H1 (cell line): Measurements from ENCODE around the gene ZIM2. TPM values are rescaled to one million over a fixed set of nuclear protein-coding genes. Genes with fewer than 3 reads are reported as not detected.

Source experiments
- CTCF ChIA-PET: fragments of 300-600 bp; sonication (Branson Sonifier 250); formaldehyde crosslinking; loops from one replicate; lab custom pipeline; 2021; ENCODE audit not compliant: partially characterized antibody; lab: Charles Lee
- POLR2A ChIA-PET: fragments of 300-600 bp; sonication (Branson Sonifier 250); formaldehyde crosslinking; loops from one replicate; lab custom pipeline; 2021; ENCODE audit warnings: inconsistent platforms; ENCODE audit not compliant: partially characterized antibody; lab: Charles Lee
- DNase-seq, 2 experiments: peaks; one replicate each; pipeline versions ENCODE4 v3.0.0 to v3.0.0-alpha.2; 2010 to 2022; ENCODE audit warnings: low spot score in 2 of 2, low read depth in 1 of 2, mixed read lengths in 1 of 2
- FAIRE-seq: peaks from 2 replicates; lab custom pipeline; 2011; peaks lifted over from hg19 to GRCh38; lab: Jason Lieb, UNC
- H2AFZ ChIP-seq: 2 replicates; pipeline ENCODE4 v1.8.1; 2012; ENCODE audit warnings: low read length, inconsistent platforms
- H2AK5ac ChIP-seq: 2 replicates; pipeline ENCODE4 v1.6.1; 2013; ENCODE audit warnings: low read depth, low read length
- H2BK120ac ChIP-seq: replicated peaks from 2 replicates; pipeline ENCODE3; 2013; ENCODE audit warnings: low read depth, low read length, inconsistent platforms
- H2BK12ac ChIP-seq: 2 replicates; pipeline ENCODE4 v1.6.1; 2013; ENCODE audit warnings: low read depth, low read length
- H2BK15ac ChIP-seq: 2 replicates; pipeline ENCODE4 v1.6.1; 2013; ENCODE audit warnings: low read length
- H2BK20ac ChIP-seq: 2 replicates; pipeline ENCODE4 v1.6.1; 2013; ENCODE audit warnings: low read length
- H2BK5ac ChIP-seq: 2 replicates; pipeline ENCODE4 v1.6.1; 2013; ENCODE audit warnings: low read depth, low read length
- H3K14ac ChIP-seq: 2 replicates; pipeline ENCODE4 v1.6.1; 2013; ENCODE audit warnings: inconsistent platforms; ENCODE audit not compliant: insufficient read length
- H3K18ac ChIP-seq: 2 replicates; pipeline ENCODE4 v1.6.1; 2013; ENCODE audit warnings: low read length; ENCODE audit errors: extremely low read depth
- H3K23ac ChIP-seq: 2 replicates; pipeline ENCODE4 v1.6.1; 2013; ENCODE audit warnings: inconsistent platforms; ENCODE audit not compliant: insufficient read length
- H3K23me2 ChIP-seq: 2 replicates; pipeline ENCODE4 v1.6.1; 2013; ENCODE audit warnings: low read depth, low read length
- H3K27ac ChIP-seq: 2 replicates; pipeline ENCODE4 v1.6.1; 2011; ENCODE audit warnings: low read depth, low read length, inconsistent platforms
- H3K27me3 ChIP-seq, 4 experiments: replicated peaks in 1 of 4; 1 replicate in 1 of 4; 2 replicates in 3 of 4; pipeline versions ENCODE4 v1.6.1 to v1.8.1; 2011 to 2013; ENCODE audit warnings: low read length in 3 of 4, mild to moderate bottlenecking in 3 of 4, inconsistent platforms in 2 of 4, mixed read lengths in 2 of 4, moderate library complexity in 1 of 4; ENCODE audit not compliant: control insufficient read depth in 3 of 4, insufficient read depth in 3 of 4; ENCODE audit errors: extremely low read depth in 1 of 4
- H3K36me3 ChIP-seq, 4 experiments: 2 replicates each; pipeline versions ENCODE4 v1.6.1 to v1.8.1; 2011 to 2013; ENCODE audit warnings: mild to moderate bottlenecking in 4 of 4, low read length in 3 of 4, moderate library complexity in 2 of 4, control low read depth in 1 of 4, inconsistent platforms in 1 of 4; ENCODE audit not compliant: insufficient read depth in 4 of 4, control insufficient read depth in 2 of 4
- H3K4ac ChIP-seq: replicated peaks from 2 replicates; pipeline ENCODE3; 2013; ENCODE audit warnings: low read length, low read depth, mixed read lengths, inconsistent platforms; ENCODE audit not compliant: insufficient read length
- H3K4me1 ChIP-seq, 4 experiments: replicated peaks in 1 of 4; 1 replicate in 1 of 4; 2 replicates in 3 of 4; pipeline versions ENCODE4 v1.6.1 to v1.8.1; 2011 to 2013; ENCODE audit warnings: low read length in 3 of 4, inconsistent platforms in 2 of 4, mixed read lengths in 1 of 4; ENCODE audit not compliant: insufficient read depth in 4 of 4, control insufficient read depth in 3 of 4
- H3K4me2 ChIP-seq, 2 experiments: 2 replicates each; pipeline versions ENCODE4 v1.6.1 to v1.8.1; 2011 to 2013; ENCODE audit warnings: low read depth in 2 of 2, low read length in 2 of 2, control low read depth in 1 of 2, inconsistent platforms in 1 of 2, mild to moderate bottlenecking in 1 of 2; ENCODE audit not compliant: insufficient read depth in 1 of 2
- H3K4me3 ChIP-seq, 4 experiments: fragments of 200-600, 300-600 bp in 1 of 4; sonication (generic), shearing (Covaris generic), sonication (Bioruptor Twin) in 1 of 4; 2 replicates each; pipeline versions ENCODE4 v1.5.1 to v1.8.1; 2011 to 2016; ENCODE audit warnings: low read length in 4 of 4, low read depth in 3 of 4, control low read depth in 2 of 4, inconsistent platforms in 2 of 4, mild to moderate bottlenecking in 2 of 4, mixed read lengths in 1 of 4, moderate library complexity in 1 of 4; ENCODE audit not compliant: insufficient read depth in 2 of 4; ENCODE audit errors: extremely low read depth in 1 of 4
- H3K56ac ChIP-seq: replicated peaks from 2 replicates; pipeline ENCODE3; 2013; ENCODE audit warnings: low read depth, mild to moderate bottlenecking, mixed read lengths, low read length, inconsistent platforms; ENCODE audit not compliant: insufficient read length
- H3K79me1 ChIP-seq: 2 replicates; pipeline ENCODE4 v1.6.1; 2013; ENCODE audit warnings: low read depth, low read length, control low read depth
- H3K79me2 ChIP-seq, 2 experiments: 2 replicates each; pipeline versions ENCODE4 v1.6.1 to v1.8.1; 2012 to 2013; ENCODE audit warnings: low read length in 2 of 2, mild to moderate bottlenecking in 2 of 2, inconsistent platforms in 1 of 2; ENCODE audit not compliant: insufficient read depth in 2 of 2, control insufficient read depth in 1 of 2
- H3K9ac ChIP-seq, 4 experiments: replicated peaks in 1 of 4; 1 replicate in 1 of 4; 2 replicates in 3 of 4; pipeline versions ENCODE4 v1.6.1 to v1.8.1; 2011 to 2013; ENCODE audit warnings: low read depth in 3 of 4, low read length in 3 of 4, control low read depth in 2 of 4, mild to moderate bottlenecking in 2 of 4, moderate library complexity in 2 of 4, inconsistent platforms in 1 of 4; ENCODE audit errors: extremely low read depth in 1 of 4
- H3K9me3 ChIP-seq, 2 experiments: 2 replicates each; pipeline versions ENCODE4 v1.6.1 to v1.8.1; 2012 to 2013; ENCODE audit warnings: mild to moderate bottlenecking in 2 of 2, moderate library complexity in 2 of 2, control low read depth in 1 of 2, inconsistent platforms in 1 of 2, low read depth in 1 of 2, low read length in 1 of 2, mixed read lengths in 1 of 2; ENCODE audit not compliant: insufficient read depth in 2 of 2
- H4K20me1 ChIP-seq, 2 experiments: replicated peaks in 1 of 2; 2 replicates each; pipeline versions ENCODE3 to v1.8.1; 2011 to 2013; ENCODE audit warnings: inconsistent platforms in 2 of 2, low read length in 2 of 2, mild to moderate bottlenecking in 1 of 2; ENCODE audit not compliant: insufficient read depth in 2 of 2, control insufficient read depth in 1 of 2
- H4K5ac ChIP-seq: 2 replicates; pipeline ENCODE4 v1.6.1; 2013; ENCODE audit warnings: low read length, low read depth, mixed read lengths, inconsistent platforms; ENCODE audit not compliant: insufficient read length
- H4K8ac ChIP-seq: 2 replicates; pipeline ENCODE4 v1.8.0; 2013; ENCODE audit warnings: mild to moderate bottlenecking, moderate library complexity, low read length, inconsistent platforms; ENCODE audit not compliant: insufficient read depth; ENCODE audit errors: extremely low read depth
- H4K91ac ChIP-seq: replicated peaks from 2 replicates; pipeline ENCODE3; 2013; ENCODE audit warnings: low read length, mixed read lengths, inconsistent platforms; ENCODE audit not compliant: insufficient read length
- CBX5 ChIP-seq: fragments of 300-800, 300-1000 bp; sonication (generic); IDR thresholded peaks from 2 replicates; pipeline ENCODE4 v1.7.1; 2016; ENCODE audit warnings: antibody characterized with exemption, low read length, low read depth
- CREB1 ChIP-seq: IDR thresholded peaks from 2 replicates; pipeline ENCODE4 v1.6.1; 2012; ENCODE audit warnings: inconsistent platforms
- CTBP2 ChIP-seq: IDR thresholded peaks from 2 replicates; pipeline ENCODE4 v1.7.0; 2011; ENCODE audit warnings: borderline replicate concordance, mild to moderate bottlenecking, moderate library complexity, mixed read lengths, low read length; ENCODE audit not compliant: insufficient read depth, insufficient read length
- GTF2F1 ChIP-seq: IDR thresholded peaks from 2 replicates; pipeline ENCODE4 v1.6.1; 2012; ENCODE audit warnings: low read depth, low read length, improper control_type of control experiment, borderline replicate concordance
- MAFK ChIP-seq: IDR thresholded peaks from 2 replicates; pipeline ENCODE4 v1.6.1; 2012; ENCODE audit warnings: low read depth, mild to moderate bottlenecking, improper control_type of control experiment, low read length
- NANOG ChIP-seq: IDR thresholded peaks from 2 replicates; pipeline ENCODE4 v1.6.1; 2011; ENCODE audit warnings: low read length, low read depth, mild to moderate bottlenecking, inconsistent platforms; ENCODE audit not compliant: insufficient read depth, poor library complexity, severe bottlenecking
- POLR2A ChIP-seq, 2 experiments: IDR thresholded peaks; 1 replicate in 1 of 2; 2 replicates in 1 of 2; pipeline ENCODE4 v1.6.1; 2011; ENCODE audit warnings: low read depth in 2 of 2, low read length in 2 of 2, mild to moderate bottlenecking in 2 of 2; ENCODE audit errors: control extremely low read depth in 1 of 2
- SP1 ChIP-seq: IDR thresholded peaks from 2 replicates; pipeline ENCODE4 v1.6.1; 2011; ENCODE audit warnings: low read depth, low read length
- SP4 ChIP-seq: IDR thresholded peaks from 2 replicates; pipeline ENCODE4 v1.6.1; 2012; ENCODE audit warnings: low read length, inconsistent platforms
- SUZ12 ChIP-seq: fragments of 200-600 bp; sonication (generic); IDR thresholded peaks from 2 replicates; pipeline ENCODE4 v1.6.1; 2012; ENCODE audit warnings: mild to moderate bottlenecking, inconsistent platforms, low read length, moderate library complexity, mixed read lengths
- TCF12 ChIP-seq: IDR thresholded peaks from 2 replicates; pipeline ENCODE4 v1.6.1; 2011; ENCODE audit warnings: low read depth, mild to moderate bottlenecking, low read length
- USF2 ChIP-seq: IDR thresholded peaks from 2 replicates; pipeline ENCODE4 v1.6.1; 2011; ENCODE audit warnings: low read length, improper control_type of control experiment
- WGBS, 2 experiments: shearing (Covaris generic) in 1 of 2; methylation state at CpG; one replicate each; pipeline versions ENCODE4 v1.1.6 to v1.1.7; 2013 to 2015; ENCODE audit warnings: low lambda C conversion rate in 2 of 2, mixed read lengths in 2 of 2, inconsistent platforms in 1 of 2, low coverage in 1 of 2, missing lambda C conversion rate in 1 of 2; ENCODE audit not compliant: insufficient replicate concordance in 2 of 2, insufficient coverage in 1 of 2, insufficient read length in 1 of 2; ENCODE audit errors: extremely low coverage in 1 of 2, missing lambda C conversion rate in 1 of 2; 5-methylcytosine and 5-hydroxymethylcytosine counted together
- polyA plus RNA-seq, 7 experiments: library from polyadenylated mRNA; depleted of rRNA in 3 of 7; stranded (reverse) in 5 of 7; unstranded in 2 of 7; fragments of >200 nt in 5 of 7; fragments of 200-250 nt in 2 of 7; gene quantifications; 1 replicate in 5 of 7; 2 replicates in 1 of 7; 4 replicates in 1 of 7; pipeline versions ENCODE4 v1.2.1 to v1.2.3, GENCODE V29; 2011 to 2013; ENCODE audit warnings: missing spikeins in 2 of 7, mixed read lengths in 2 of 7
- total RNA-seq: library from RNA; stranded (reverse); fragmentation: NEBNext Ultra II Directional; extraction: Animal tissue kit (Norgen Biotek cat#: 25700); gene quantifications from 2 replicates; pipeline ENCODE4 v1.2.1, GENCODE V29; 2021
- TF ChIP-seq, protein P1 (sequence below): IDR thresholded peaks from 2 replicates; pipeline ENCODE4 v1.6.1; 2012; ENCODE audit warnings: inconsistent platforms

ZIM2 gene
- total and polyA plus RNA-seq, 2 of the 8 experiments (the other 6 are each of a cell fraction or from before 2014, with no cell fraction given) = not detected

GRCh38 chr19:56864443-56865125 is 24.1 kb upstream of the ZIM2 start:
- Histone ChIP-seq H3K14ac (no peak overlapping the region), H3K79me1 (no peaks in the 10 kb centered on the region), H3K23me2 (no peaks in the 10 kb centered on the region), H3K9me3 (peaks cover 65 to 90% of the 10 kb centered on the region in 2 experiments), H4K20me1 (no peaks in the 10 kb centered on the region), H2BK5ac (no peak overlapping the region), H3K79me2 (no peaks in the 10 kb centered on the region), H2AK5ac (no peak overlapping the region), H2BK12ac (no peak overlapping the region), H3K9ac (no peak overlapping the region), H4K91ac (no peak overlapping the region), H3K36me3 (no peaks in the 10 kb centered on the region), H4K8ac (no peak overlapping the region), H2BK20ac (no peak overlapping the region), H3K23ac (no peak overlapping the region), H3K4me2 (no peak overlapping the region), H2BK120ac (no peak overlapping the region), H3K4ac (no peak overlapping the region), H2AFZ (no peak overlapping the region), H3K4me3 (no peak overlapping the region), H3K27me3 (peaks cover 0 to 1% (median 0%) of the 10 kb centered on the region in 4 experiments; a peak in 1 of 7 replicates), H2BK15ac (no peak overlapping the region), H3K27ac (no peak overlapping the region), H3K4me1 (no peaks in the 10 kb centered on the region; a peak in 1 of 7 replicates), H3K18ac (no peak overlapping the region), H3K56ac (no peak overlapping the region), H4K5ac (no peak overlapping the region)
- CTCF ChIA-PET = interaction anchor here (1.0 kb wide), 1 partner anchor 16 kb away, joined by 3 read pairs; no protein-coding TSS in a partner anchor
- no peak for DNase-seq
- 87% methylated on average over 24 of the region's 50 CpGs; no CpG with 5 or more reads in 1 of the 2 experiments for WGBS, 2 experiments
- POLR2A ChIA-PET = no interaction called here
- no peak for FAIRE-seq
- TF ChIP-seq SUZ12 (no peak), TCF12 (no peak), SP4 (no peak), CREB1 (no peak), POLR2A (IDR thresholded peaks at IDR 0.05; ENCODE audit: control extremely low read depth in 1 of 2, low read depth in 2 of 2, low read length in 2 of 2) (no peak), CTBP2 (no peak), MAFK (no peak), CBX5 (no peak), NANOG (no peak), GTF2F1 (no peak), SP1 (no peak), USF2 (no peak)
- TF ChIP-seq, protein P1, sequence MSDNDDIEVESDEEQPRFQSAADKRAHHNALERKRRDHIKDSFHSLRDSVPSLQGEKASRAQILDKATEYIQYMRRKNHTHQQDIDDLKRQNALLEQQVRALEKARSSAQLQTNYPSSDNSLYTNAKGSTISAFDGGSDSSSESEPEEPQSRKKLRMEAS = no peak
